Measurements from ENCODE around the gene FAM47E.

GRCh38 chr4:76238701-76239100, 12.8 kb upstream of the FAM47E start:
- TF ChIP-seq CTCF (IDR thresholded peaks at IDR 0.05) (no peak), POLR2A (IDR thresholded peaks at IDR 0.05) (no peak)

All from adrenal gland (tissue), 5 donors.